ENCODE results near the gene STAB1.

The STAB1 gene

GRCh38 chr3:52456169-52456799 lies 38.9 kb upstream of the STAB1 start:
- Histone ChIP-seq H3K79me2 (ENCODE audit: control insufficient read depth, low read length) (peaks cover 32% of the 10 kb centered on the region), H3K27ac (ENCODE audit: low read depth, low read length) (peak overlapping the region; percentile 35; the same call in 1 of the 2 replicates), H3K4me1 (ENCODE audit: control insufficient read depth, low read length) (peaks cover 23% of the 10 kb centered on the region)

GRCh38 chr3:52456800-52457183 lies 38.3 kb upstream of the STAB1 start:
- H3K9me2 ChIP-seq (replicated peaks; ENCODE audit: control insufficient read depth, low read length): no peaks in the 10 kb centered on the region
- H3K36me3 ChIP-seq (ENCODE audit: control insufficient read depth, low read length): peaks cover 45% of the 10 kb centered on the region
- H3K4me2 ChIP-seq (ENCODE audit: low read length): peak overlapping the region; percentile 76
- H3K79me2 ChIP-seq (ENCODE audit: control insufficient read depth, low read length): peaks cover 32% of the 10 kb centered on the region
- TF ChIP-seq CTCF (IDR thresholded peaks at IDR 0.05; ENCODE audit: low read depth, low read length, poor library complexity, severe bottlenecking) (no peak), EZH2phosphoT487 (IDR thresholded peaks at IDR 0.05; ENCODE audit: borderline replicate concordance, low read length) (no peak)
- no peaks in the 10 kb centered on the region for H3K27me3 ChIP-seq (ENCODE audit: control insufficient read depth, low read length)
- H3K4me1 ChIP-seq (ENCODE audit: control insufficient read depth, low read length): peaks cover 23% of the 10 kb centered on the region
- no peaks in the 10 kb centered on the region for H3F3A ChIP-seq (ENCODE audit: control insufficient read depth, insufficient read depth)
- H3K27ac ChIP-seq (ENCODE audit: low read depth, low read length): no peak overlapping the region
- H4K20me1 ChIP-seq (ENCODE audit: control insufficient read depth, insufficient read depth, low read depth, low read length): no peaks in the 10 kb centered on the region
- peak overlapping the region; percentile 91 for H3K4me3 ChIP-seq (ENCODE audit: low read length)
- no peaks in the 10 kb centered on the region for H3K9me3 ChIP-seq (ENCODE audit: control insufficient read depth, insufficient read depth, low read length)

More at GRCh38 chr3:52456169-52456799, 38.9 kb upstream of the STAB1 start:
- peaks cover 45% of the 10 kb centered on the region for H3K36me3 ChIP-seq (ENCODE audit: control insufficient read depth, low read length)
- no peaks in the 10 kb centered on the region for H3K27me3 ChIP-seq (ENCODE audit: control insufficient read depth, low read length)
- H3F3A ChIP-seq (ENCODE audit: control insufficient read depth, insufficient read depth): no peaks in the 10 kb centered on the region
- no peaks in the 10 kb centered on the region for H3K9me2 ChIP-seq (replicated peaks; ENCODE audit: control insufficient read depth, low read length)
- H3K9me3 ChIP-seq (ENCODE audit: control insufficient read depth, insufficient read depth, low read length): no peaks in the 10 kb centered on the region
- H3K4me2 ChIP-seq (ENCODE audit: low read length): peak overlapping the region; percentile 76
- H4K20me1 ChIP-seq (ENCODE audit: control insufficient read depth, insufficient read depth, low read depth, low read length): no peaks in the 10 kb centered on the region
- peak overlapping the region; percentile 91 for H3K4me3 ChIP-seq (ENCODE audit: low read length)
- TF ChIP-seq CTCF (IDR thresholded peaks at IDR 0.05; ENCODE audit: low read depth, low read length, poor library complexity, severe bottlenecking) (no peak), EZH2phosphoT487 (IDR thresholded peaks at IDR 0.05; ENCODE audit: borderline replicate concordance, low read length) (no peak)

GRCh38 chr3:52458031-52458760 lies 36.9 kb upstream of the STAB1 start:
- Histone ChIP-seq H3K9me3 (ENCODE audit: control insufficient read depth, insufficient read depth, low read length) (no peaks in the 10 kb centered on the region), H3K27me3 (ENCODE audit: control insufficient read depth, low read length) (no peaks in the 10 kb centered on the region), H3K36me3 (ENCODE audit: control insufficient read depth, low read length) (peaks cover 55% of the 10 kb centered on the region), H3K4me1 (ENCODE audit: control insufficient read depth, low read length) (peaks cover 23% of the 10 kb centered on the region), H4K20me1 (ENCODE audit: control insufficient read depth, insufficient read depth, low read depth, low read length) (no peaks in the 10 kb centered on the region), H3K4me3 (ENCODE audit: low read length) (no peak overlapping the region), H3K9me2 (replicated peaks; ENCODE audit: control insufficient read depth, low read length) (no peaks in the 10 kb centered on the region), H3K79me2 (ENCODE audit: control insufficient read depth, low read length) (peaks cover 38% of the 10 kb centered on the region), H3F3A (ENCODE audit: control insufficient read depth, insufficient read depth) (no peaks in the 10 kb centered on the region), H3K4me2 (ENCODE audit: low read length) (no peak overlapping the region), H3K27ac (ENCODE audit: low read depth, low read length) (no peak overlapping the region)
- TF ChIP-seq CTCF (IDR thresholded peaks at IDR 0.05; ENCODE audit: low read depth, low read length, poor library complexity, severe bottlenecking): no peak
- TF ChIP-seq EZH2phosphoT487 (IDR thresholded peaks at IDR 0.05; ENCODE audit: borderline replicate concordance, low read length): no peak
